Mucosa of stomach (tissue), 1 donor: Measurements from ENCODE around the gene FBXO28.
"Not testable (repeated sequence)": the region's sequence is repeated elsewhere in the genome, so short reads cannot be mapped to it uniquely, and the experiment has no call there.

Experiments
- H3K27me3 ChIP-seq: one replicate; pipeline ENCODE4 v1.7.0; 2013; ENCODE audit warnings: mild to moderate bottlenecking, low read length; ENCODE audit not compliant: control insufficient read depth, insufficient read depth
- H3K36me3 ChIP-seq: one replicate; pipeline ENCODE4 v1.7.0; 2013; ENCODE audit warnings: low read length; ENCODE audit not compliant: control insufficient read depth, insufficient read depth
- H3K4me1 ChIP-seq: one replicate; pipeline ENCODE4 v1.7.0; 2013; ENCODE audit warnings: mild to moderate bottlenecking, low read length; ENCODE audit not compliant: control insufficient read depth, insufficient read depth
- H3K4me3 ChIP-seq: one replicate; pipeline ENCODE4 v1.7.0; 2013; ENCODE audit warnings: low read length
- H3K9ac ChIP-seq: one replicate; pipeline ENCODE4 v1.7.0; 2013; ENCODE audit warnings: mild to moderate bottlenecking, low read length, moderate library complexity
- H3K9me3 ChIP-seq: one replicate; pipeline ENCODE4 v1.7.0; 2013; ENCODE audit warnings: mild to moderate bottlenecking, low read length, moderate library complexity; ENCODE audit not compliant: control insufficient read depth
- donor health status: Pancreatic carcinoma.

Gene FBXO28

GRCh38 chr1:224113918-224114786 lies at the start of gene FBXO28:
Gene FBXO28 (plus strand): TSS chr1:224114111. CDS start chr1:224114130, 19 bp downstream.
- peaks cover 6% of the 10 kb centered on the region for H3K4me1 ChIP-seq
- H3K4me3 ChIP-seq = peak within 1 kb of the TSS; percentile 95
- H3K9ac ChIP-seq = peak within 1 kb of the TSS; percentile 97
- H3K27me3 ChIP-seq = no peaks in the 10 kb centered on the region
- H3K36me3 ChIP-seq = no peaks in the 10 kb centered on the region
- H3K9me3 ChIP-seq = no peaks in the 10 kb centered on the region

- no peak overlapping the region for H3K9ac ChIP-seq
- H3K27me3 ChIP-seq = no peaks in the 10 kb centered on the region
- H3K4me3 ChIP-seq = no peak overlapping the region
- peaks cover 38% of the 10 kb centered on the region for H3K4me1 ChIP-seq
- no peaks in the 10 kb centered on the region for H3K36me3 ChIP-seq
- no peaks in the 10 kb centered on the region for H3K9me3 ChIP-seq
These were observed 49.8 kb upstream of the FBXO28 start for GRCh38 chr1:224064150-224064549.

DNA sequence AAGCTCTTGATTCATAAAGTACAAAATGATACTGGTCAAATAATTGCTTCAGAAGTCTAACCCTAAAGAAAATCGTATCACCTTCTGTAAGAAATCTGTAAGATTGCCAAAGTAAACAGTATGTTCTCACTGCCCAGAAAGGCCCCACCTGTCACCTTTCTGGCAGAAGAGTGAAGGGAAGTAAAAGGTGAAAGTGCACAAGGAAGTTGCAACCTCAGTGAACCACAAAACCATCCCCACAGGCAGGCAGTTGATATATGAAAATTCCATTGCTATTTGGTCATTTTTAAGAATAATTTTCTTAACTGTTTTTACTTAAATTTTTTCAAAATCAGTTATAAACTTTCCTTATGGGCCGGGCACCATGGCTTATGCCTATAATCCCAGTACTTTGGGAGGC lies 48.5 kb upstream of the FBXO28 start:
- Histone ChIP-seq H3K9ac (no peak overlapping the region), H3K4me3 (no peak overlapping the region), H3K9me3 (no peaks in the 10 kb centered on the region), H3K4me1 (peaks cover 42% of the 10 kb centered on the region), H3K36me3 (no peaks in the 10 kb centered on the region), H3K27me3 (no peaks in the 10 kb centered on the region)

DNA sequence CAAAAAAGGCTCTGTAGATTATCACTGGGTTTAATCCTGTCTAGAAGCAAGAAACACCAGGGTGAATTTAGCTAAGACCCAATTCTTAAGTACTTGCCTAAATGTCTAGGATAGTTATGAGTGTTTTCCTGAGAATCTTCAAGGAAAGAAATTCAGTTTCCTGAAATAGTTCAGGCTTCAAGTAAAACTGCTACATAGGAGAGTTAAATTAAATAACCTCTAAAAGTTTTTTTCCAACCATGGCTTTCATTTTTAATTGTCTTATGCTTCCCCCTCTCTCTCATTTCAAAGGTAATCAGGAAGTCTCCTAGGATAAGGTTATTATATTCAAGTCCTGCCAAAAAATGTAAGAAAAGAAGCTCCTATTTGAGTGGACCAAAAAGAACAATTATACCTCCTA lies 46.7 kb upstream of the FBXO28 start:
- Histone ChIP-seq H3K36me3 (no peaks in the 10 kb centered on the region), H3K9me3 (no peaks in the 10 kb centered on the region), H3K4me1 (peaks cover 42% of the 10 kb centered on the region), H3K9ac (no peak overlapping the region), H3K4me3 (no peak overlapping the region), H3K27me3 (no peaks in the 10 kb centered on the region)

GRCh38 chr1:224067621-224068457 lies 46.1 kb upstream of the FBXO28 start:
- no peak overlapping the region for H3K9ac ChIP-seq
- H3K4me3 ChIP-seq = no peak overlapping the region
- H3K36me3 ChIP-seq = no peaks in the 10 kb centered on the region
- H3K9me3 ChIP-seq = no peaks in the 10 kb centered on the region
- H3K4me1 ChIP-seq = peaks cover 42% of the 10 kb centered on the region
- H3K27me3 ChIP-seq = no peaks in the 10 kb centered on the region

GRCh38 chr1:224068458-224069072 lies 45.3 kb upstream of the FBXO28 start:
- Histone ChIP-seq H3K9ac (no peak overlapping the region), H3K4me3 (no peak overlapping the region), H3K4me1 (peaks cover 41% of the 10 kb centered on the region), H3K36me3 (no peaks in the 10 kb centered on the region), H3K9me3 (no peaks in the 10 kb centered on the region), H3K27me3 (no peaks in the 10 kb centered on the region)

DNA sequence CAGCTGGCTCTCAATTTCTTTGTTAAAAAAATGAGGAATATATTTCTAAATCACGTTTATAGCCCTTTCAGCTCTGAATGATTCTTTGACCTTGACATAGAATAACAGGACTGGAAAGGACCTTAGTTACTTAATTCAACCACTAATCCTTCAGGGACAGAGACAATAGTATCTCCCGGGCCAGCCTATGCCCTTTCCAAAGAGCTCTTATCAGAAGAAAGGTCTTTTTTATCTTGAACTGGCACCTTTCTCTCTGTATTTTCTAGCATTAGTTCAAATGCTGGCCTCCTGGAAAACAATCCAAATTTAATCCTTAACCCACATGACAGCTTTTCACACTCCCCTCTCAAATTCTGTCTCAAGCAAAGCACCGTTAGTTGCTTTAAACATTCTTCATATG lies 44.8 kb upstream of the FBXO28 start:
- no peak overlapping the region for H3K4me3 ChIP-seq
- no peak overlapping the region for H3K9ac ChIP-seq
- no peaks in the 10 kb centered on the region for H3K9me3 ChIP-seq
- peaks cover 35% of the 10 kb centered on the region for H3K4me1 ChIP-seq
- H3K36me3 ChIP-seq = no peaks in the 10 kb centered on the region
- H3K27me3 ChIP-seq = no peaks in the 10 kb centered on the region

DNA sequence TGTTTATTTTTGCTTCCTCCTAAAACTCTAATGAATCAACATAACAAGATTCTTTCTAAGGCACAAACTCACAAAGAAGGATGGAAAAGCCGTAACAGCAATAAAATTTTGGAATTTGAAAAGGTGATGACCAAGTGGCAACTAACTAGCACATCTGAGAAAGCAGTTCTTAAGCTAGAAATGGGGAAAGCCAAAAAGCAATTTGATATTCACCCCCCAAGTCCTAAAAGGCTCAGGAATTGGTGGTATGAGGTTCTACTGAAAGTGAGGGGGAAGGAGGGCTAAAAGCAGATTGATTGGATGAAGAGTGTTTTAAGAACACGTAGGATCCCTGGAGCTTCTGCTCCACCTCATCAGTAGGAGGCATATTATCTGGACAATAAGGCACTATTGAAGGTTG lies 43.4 kb upstream of the FBXO28 start:
- Histone ChIP-seq H3K4me3 (no peak overlapping the region), H3K9me3 (no peaks in the 10 kb centered on the region), H3K9ac (no peak overlapping the region)

GRCh38 chr1:224076407-224076806 lies 37.5 kb upstream of the FBXO28 start:
- no peak overlapping the region for H3K9ac ChIP-seq
- no peak overlapping the region for H3K4me3 ChIP-seq
- no peaks in the 10 kb centered on the region for H3K36me3 ChIP-seq
- no peaks in the 10 kb centered on the region for H3K27me3 ChIP-seq
- no peaks in the 10 kb centered on the region for H3K9me3 ChIP-seq
- H3K4me1 ChIP-seq = peaks cover 7% of the 10 kb centered on the region

More for the DNA sequence above, 43.4 kb upstream of the FBXO28 start:
- Histone ChIP-seq H3K36me3 (no peaks in the 10 kb centered on the region), H3K27me3 (no peaks in the 10 kb centered on the region), H3K4me1 (peaks cover 24% of the 10 kb centered on the region)

GRCh38 chr1:224079644-224080043 lies 34.3 kb upstream of the FBXO28 start:
- H3K4me3 ChIP-seq, H3K4me1 ChIP-seq, H3K9me3 ChIP-seq, H3K27me3 ChIP-seq, H3K36me3 ChIP-seq, H3K9ac ChIP-seq: not testable (repeated sequence)

GRCh38 chr1:224080115-224080774 lies 33.7 kb upstream of the FBXO28 start:
- Histone ChIP-seq H3K9ac (no peak overlapping the region), H3K36me3 (no peaks in the 10 kb centered on the region), H3K27me3 (no peaks in the 10 kb centered on the region), H3K4me1 (peaks cover 7% of the 10 kb centered on the region), H3K9me3 (no peaks in the 10 kb centered on the region), H3K4me3 (no peak overlapping the region)
